ENCODE data around the gene DUSP6. TPM values are rescaled to one million over a fixed set of nuclear protein-coding genes. Genes with fewer than 3 reads are reported as not detected.

DUSP6 gene
- total and polyA plus RNA-seq, 10 of the 15 experiments (the other 5 are each of a cell fraction or from before 2014, with no cell fraction given): 0.02 to 0.69 (median 0.07) TPM; not detected in 1

DNA sequence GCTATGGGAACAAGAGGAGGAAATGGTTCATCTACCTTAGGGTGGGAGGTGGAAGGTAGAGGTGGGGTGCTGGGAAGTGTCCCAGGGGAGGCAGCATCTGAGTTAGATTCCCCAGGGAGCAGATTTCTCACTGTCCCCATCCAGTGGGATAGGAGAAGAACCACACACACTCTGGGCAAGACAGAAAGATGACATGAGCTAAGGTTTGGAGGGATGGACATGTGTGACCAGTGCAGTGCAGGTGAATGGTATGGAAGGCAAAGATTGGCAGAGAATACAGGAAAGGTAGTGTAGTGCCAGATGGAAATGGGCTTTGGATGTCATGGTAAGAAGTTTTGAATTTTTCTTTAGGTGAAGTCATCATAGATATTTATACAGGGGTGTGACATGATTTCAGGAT lies 11.3 kb upstream of the DUSP6 start:
- POLR2A ChIA-PET: no interaction called here
- Histone ChIP-seq H3K4me2 (ENCODE audit: control insufficient read depth, insufficient read depth) (no peak overlapping the region), H3K9ac (ENCODE audit: control insufficient read depth, insufficient read depth, low read length) (no peak overlapping the region), H4K20me1 (ENCODE audit: control insufficient read depth, insufficient read depth) (no peaks in the 10 kb centered on the region), H3K79me2 (ENCODE audit: control insufficient read depth, insufficient read depth, low read length) (no peaks in the 10 kb centered on the region), H3K27ac (ENCODE audit: control insufficient read depth, insufficient read depth) (no peak overlapping the region), H3K27me3 (replicated peaks in 1 of 2; ENCODE audit: control insufficient read depth in 2 of 2, insufficient read depth in 2 of 2, low read length in 1 of 2) (peaks cover 0 to 1% of the 10 kb centered on the region in 2 experiments; a peak in 3 of 4 replicates), H2AFZ (ENCODE audit: control insufficient read depth, low read depth, low read length) (no peak overlapping the region), H3K4me3 (no peak overlapping the region), H3K4me1 (ENCODE audit: control insufficient read depth, insufficient read depth, low read length) (no peaks in the 10 kb centered on the region), H3K9me3 (replicated peaks; ENCODE audit: control insufficient read depth, insufficient read depth, low read length) (no peaks in the 10 kb centered on the region), H3K36me3 (ENCODE audit: control insufficient read depth in 2 of 2, insufficient read depth in 2 of 2, low read length in 1 of 2) (no peaks in the 10 kb centered on the region)
- ATAC-seq: no peak
- in situ Hi-C loops (cut with MboI) (no loop called here), intact Hi-C loops (cut with micrococcal nuclease; ENCODE audit: unreplicated experiment) (no loop called here)
- no peak for FAIRE-seq
- RAD21 ChIA-PET (ENCODE audit: unreplicated experiment): no interaction called here
- no peak for DNase-seq (ENCODE audit: low read depth, low spot score)
- no TSS peak for BruUV-seq (replicated peaks)
- TF ChIP-seq NFXL1 (IDR thresholded peaks at IDR 0.05; ENCODE audit: borderline replicate concordance): no peak
- TF ChIP-seq FOXM1 (IDR thresholded peaks at IDR 0.05; ENCODE audit: low read depth, low read length): no peak
- TF ChIP-seq RB1 (IDR thresholded peaks at IDR 0.05; ENCODE audit: borderline replicate concordance): no peak
- TF ChIP-seq TCF12 (IDR thresholded peaks at IDR 0.05; ENCODE audit: low read depth, low read length): no peak
- TF ChIP-seq MAX (IDR thresholded peaks at IDR 0.05; ENCODE audit: low read depth, low read length): no peak
- CTCF ChIA-PET: no interaction called here
- SMC1A ChIA-PET (ENCODE audit: uncharacterized antibody, unreplicated experiment): no interaction called here

DNA sequence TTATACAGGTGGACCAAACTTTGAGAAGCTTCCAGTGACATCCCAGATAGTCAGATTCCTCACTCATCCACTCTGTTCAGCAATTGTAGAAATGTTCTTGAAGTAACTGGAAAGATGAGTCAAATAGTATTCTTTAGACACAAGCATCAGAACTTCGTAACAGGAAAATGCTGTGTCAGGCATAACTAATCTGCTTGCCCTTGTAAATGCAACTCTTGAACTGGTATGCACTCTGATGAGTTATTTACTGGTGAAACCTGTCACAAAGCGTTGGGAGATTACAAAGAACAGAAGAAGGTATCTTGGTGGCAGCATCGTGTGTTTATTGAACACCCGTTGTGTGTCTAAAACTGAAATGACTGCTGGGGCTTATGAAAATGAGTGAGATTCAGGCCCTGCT lies 10.8 kb upstream of the DUSP6 start:
- DNase-seq (ENCODE audit: low read depth, low spot score): no peak
- no peak for TF ChIP-seq KAT2A (conservative IDR thresholded peaks at IDR 0.05; ENCODE audit: control insufficient read depth, low read depth, low read length)
- TF ChIP-seq BRCA1 (IDR thresholded peaks at IDR 0.05; ENCODE audit: low read depth, low read length): no peak
- no peak for TF ChIP-seq ZNF592 (IDR thresholded peaks at IDR 0.05)
- TF ChIP-seq BACH1 (IDR thresholded peaks at IDR 0.05; ENCODE audit: borderline replicate concordance): no peak
- TF ChIP-seq ZSCAN29 (IDR thresholded peaks at IDR 0.05): no peak
- TF ChIP-seq HCFC1 (IDR thresholded peaks at IDR 0.05; ENCODE audit: low read length): no peak
- intact Hi-C loops (cut with micrococcal nuclease; ENCODE audit: unreplicated experiment) (no loop called here), in situ Hi-C loops (cut with MboI) (no loop called here)
- 9% methylated on average over 4 of the region's 4 CpGs for WGBS (ENCODE audit: insufficient coverage, insufficient replicate concordance, low lambda C conversion rate, missing lambda C conversion rate)
- Histone ChIP-seq H3K9me3 (replicated peaks; ENCODE audit: control insufficient read depth, insufficient read depth, low read length) (no peaks in the 10 kb centered on the region), H2AFZ (ENCODE audit: control insufficient read depth, low read depth, low read length) (no peak overlapping the region), H3K27me3 (replicated peaks in 1 of 2; ENCODE audit: control insufficient read depth in 2 of 2, insufficient read depth in 2 of 2, low read length in 1 of 2) (peaks cover 0 to 1% of the 10 kb centered on the region in 2 experiments; a peak in 3 of 4 replicates), H3K36me3 (ENCODE audit: control insufficient read depth in 2 of 2, insufficient read depth in 2 of 2, low read length in 1 of 2) (no peaks in the 10 kb centered on the region), H3K27ac (ENCODE audit: control insufficient read depth, insufficient read depth) (no peak overlapping the region), H3K4me3 (no peak overlapping the region), H3K4me2 (ENCODE audit: control insufficient read depth, insufficient read depth) (no peak overlapping the region), H4K20me1 (ENCODE audit: control insufficient read depth, insufficient read depth) (no peaks in the 10 kb centered on the region), H3K79me2 (ENCODE audit: control insufficient read depth, insufficient read depth, low read length) (no peaks in the 10 kb centered on the region), H3K9ac (ENCODE audit: control insufficient read depth, insufficient read depth, low read length) (no peak overlapping the region), H3K4me1 (ENCODE audit: control insufficient read depth, insufficient read depth, low read length) (no peaks in the 10 kb centered on the region)
- CTCF ChIA-PET: no interaction called here
- FAIRE-seq: no peak
- RAD21 ChIA-PET (ENCODE audit: unreplicated experiment): no interaction called here
- no peak for ATAC-seq
- POLR2A ChIA-PET: no interaction called here
- SMC1A ChIA-PET (ENCODE audit: uncharacterized antibody, unreplicated experiment): interaction anchor here (0.5 kb wide), 1 partner anchor 1635 kb away, joined by 3 read pairs; no protein-coding TSS in a partner anchor
- no TSS peak for BruUV-seq (replicated peaks)
